Mucosa of gallbladder (tissue), 1 donor: ENCODE data around the gene CD83. TPM values are rescaled to one million over a fixed set of nuclear protein-coding genes. Genes with fewer than 3 reads are reported as not detected.

Experiments used
- DNase-seq: peaks from one replicate; pipeline ENCODE4 v3.0.0-alpha.2; 2020; ENCODE audit warnings: low spot score
- total RNA-seq: library from RNA; stranded (reverse); gene quantifications from one replicate; pipeline ENCODE4 v1.2.1, GENCODE V29; 2021
- donor health status: DM: no; HTN: no; CAD: no.

The CD83 gene
- total RNA-seq, 1 donor from 2014 or later: 5.8 TPM

DNA sequence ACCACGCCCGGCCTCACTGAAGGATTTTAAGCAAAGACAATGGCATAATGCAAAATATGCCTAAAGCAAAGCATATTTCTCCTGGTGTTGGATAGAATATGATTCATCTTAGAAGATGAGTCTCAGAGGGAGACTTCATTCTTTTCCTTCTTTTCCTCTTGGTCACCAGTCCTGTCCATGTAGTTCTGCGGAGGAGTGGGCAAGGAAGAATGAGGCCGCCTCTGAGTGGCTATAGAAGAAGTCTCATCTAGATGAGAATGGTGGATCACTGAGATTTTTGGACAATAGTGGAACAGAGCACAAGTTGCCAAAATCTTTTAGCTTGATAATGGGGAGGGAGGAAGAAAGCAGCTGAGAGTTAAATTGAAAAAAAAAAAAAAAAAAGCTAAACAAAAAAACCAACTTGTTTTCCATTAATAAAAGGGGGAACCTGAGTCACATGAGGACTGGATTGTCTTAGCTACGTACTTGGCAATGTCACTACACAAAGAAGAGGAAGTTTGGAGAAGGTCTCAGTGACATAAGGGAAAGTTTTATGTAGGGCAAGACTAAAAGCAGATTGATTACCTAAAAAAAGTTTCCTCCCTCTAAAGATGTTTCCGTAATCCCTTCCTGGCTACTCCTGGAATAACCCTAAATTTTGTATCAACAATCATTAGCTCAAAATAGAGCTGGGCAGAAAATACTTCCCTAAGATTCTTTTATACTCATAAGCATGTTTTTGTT lies 6.0 kb downstream of the CD83 start:
- no peak for DNase-seq

DNA sequence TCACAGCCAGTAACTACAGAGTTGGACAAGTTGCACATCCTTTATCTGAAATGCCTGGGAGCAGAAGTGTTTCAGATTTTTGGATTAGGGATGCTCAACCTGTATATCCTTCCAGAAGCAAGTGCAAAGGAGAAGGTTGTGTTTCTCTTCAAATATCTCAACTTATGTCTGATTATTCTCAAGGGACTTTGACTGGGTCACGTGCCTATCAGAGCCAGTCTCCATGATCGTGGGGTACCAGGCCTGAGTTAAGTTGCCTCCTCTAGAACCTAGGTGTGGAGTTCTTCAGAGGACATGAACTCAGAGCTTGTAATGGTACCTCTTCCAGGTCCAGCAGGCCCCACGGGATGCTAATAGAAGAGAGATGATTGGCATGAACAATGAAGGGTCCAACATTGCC lies 7.8 kb downstream of the CD83 start:
- no peak for DNase-seq

DNA sequence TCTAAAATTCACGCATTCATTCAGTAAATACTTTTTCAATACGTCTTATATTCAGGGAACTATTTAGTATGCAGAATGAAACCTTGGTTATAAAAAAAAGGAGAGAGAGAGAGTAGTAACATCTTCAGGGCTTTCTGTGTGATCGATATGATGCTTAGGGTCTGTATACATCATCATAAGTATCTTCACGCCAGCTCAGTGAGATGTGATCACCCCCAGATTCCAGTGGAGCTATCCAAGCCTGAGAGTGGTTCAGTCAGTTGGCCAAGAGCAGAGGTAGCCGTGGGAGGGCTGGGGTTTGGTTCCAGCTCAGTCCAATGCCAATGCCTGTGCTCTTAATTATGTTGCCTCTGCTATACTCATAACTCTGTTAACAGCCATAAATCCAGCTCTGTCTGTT lies 8.6 kb downstream of the CD83 start:
- no peak for DNase-seq

DNA sequence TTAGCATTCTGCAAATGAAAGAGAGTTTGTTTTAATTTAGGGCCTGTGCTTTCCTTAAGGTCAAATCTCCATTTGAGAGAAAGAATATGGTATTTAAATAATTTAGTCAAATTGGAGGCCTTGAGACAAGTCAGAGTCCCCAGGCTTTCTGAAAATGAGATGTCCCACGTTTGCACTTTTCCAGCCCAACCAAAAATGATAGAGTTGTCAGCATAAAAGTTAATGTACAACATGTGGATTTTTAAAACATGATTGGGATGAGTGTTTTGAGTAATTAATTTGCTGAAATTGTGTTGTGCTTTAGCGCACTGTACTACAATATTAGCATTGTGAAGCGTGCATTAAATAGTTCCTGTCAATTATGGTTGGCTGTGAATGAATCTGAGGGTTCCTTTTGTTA lies 10.0 kb downstream of the CD83 start:
- DNase-seq: no peak

DNA sequence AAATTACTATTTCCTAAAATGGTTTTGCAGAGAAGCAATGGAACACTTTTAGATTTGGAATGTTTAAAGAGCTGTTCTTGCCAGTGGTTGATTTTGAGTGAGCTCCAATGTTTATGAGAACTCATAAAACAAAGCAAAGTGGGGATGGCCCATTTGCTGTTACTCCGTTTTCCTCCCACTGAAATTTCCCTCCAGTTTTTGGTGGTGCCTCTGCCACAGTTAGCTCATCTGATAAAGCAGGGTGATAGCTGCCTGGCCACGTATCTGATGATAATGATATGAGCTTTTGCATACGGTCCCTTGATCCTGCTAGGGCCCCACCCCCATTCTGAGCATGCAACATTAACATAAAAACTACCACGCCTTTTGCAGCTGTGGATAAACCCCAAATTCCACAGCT lies 10.4 kb downstream of the CD83 start:
- no peak for DNase-seq

DNA sequence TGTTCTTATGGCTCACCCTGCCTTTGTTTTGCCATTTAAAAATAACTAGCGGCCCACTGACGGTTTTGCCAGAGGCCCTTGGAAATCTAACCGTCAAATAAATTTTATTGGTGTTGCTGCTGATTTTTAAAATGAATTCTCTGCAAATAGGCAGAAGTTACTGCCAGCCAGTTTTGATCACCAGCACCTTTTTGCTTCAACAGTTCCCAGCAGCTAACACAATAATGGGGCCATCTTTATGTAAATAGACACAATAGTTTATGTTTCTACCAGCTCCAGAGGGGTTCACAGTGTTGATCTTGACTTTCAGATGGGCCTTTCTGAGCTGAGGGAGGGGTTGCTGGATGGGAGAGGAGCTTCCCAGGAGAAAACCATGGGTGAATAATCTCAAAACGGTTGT lies 11.2 kb downstream of the CD83 start:
- no peak for DNase-seq

DNA sequence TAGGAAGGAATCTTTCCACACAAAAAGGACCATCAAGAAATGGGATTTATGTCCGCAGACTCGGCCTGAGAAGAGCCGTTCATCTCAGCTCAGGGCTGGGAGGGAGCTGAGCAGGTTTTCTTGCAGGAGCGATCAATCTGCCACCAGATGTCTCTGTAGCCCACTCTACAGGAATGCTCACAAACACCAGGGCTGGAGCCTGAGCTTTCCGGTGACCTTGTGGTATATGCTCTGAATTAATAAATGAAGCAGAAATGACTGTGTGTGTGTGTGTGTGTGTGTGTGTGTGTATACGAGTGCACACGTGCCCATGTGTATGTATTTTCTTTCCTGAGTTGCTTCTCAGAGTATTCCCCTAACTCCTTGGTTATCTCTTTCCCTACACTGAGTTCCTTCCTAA lies 12.0 kb downstream of the CD83 start:
- peak; percentile 67 for DNase-seq

DNA sequence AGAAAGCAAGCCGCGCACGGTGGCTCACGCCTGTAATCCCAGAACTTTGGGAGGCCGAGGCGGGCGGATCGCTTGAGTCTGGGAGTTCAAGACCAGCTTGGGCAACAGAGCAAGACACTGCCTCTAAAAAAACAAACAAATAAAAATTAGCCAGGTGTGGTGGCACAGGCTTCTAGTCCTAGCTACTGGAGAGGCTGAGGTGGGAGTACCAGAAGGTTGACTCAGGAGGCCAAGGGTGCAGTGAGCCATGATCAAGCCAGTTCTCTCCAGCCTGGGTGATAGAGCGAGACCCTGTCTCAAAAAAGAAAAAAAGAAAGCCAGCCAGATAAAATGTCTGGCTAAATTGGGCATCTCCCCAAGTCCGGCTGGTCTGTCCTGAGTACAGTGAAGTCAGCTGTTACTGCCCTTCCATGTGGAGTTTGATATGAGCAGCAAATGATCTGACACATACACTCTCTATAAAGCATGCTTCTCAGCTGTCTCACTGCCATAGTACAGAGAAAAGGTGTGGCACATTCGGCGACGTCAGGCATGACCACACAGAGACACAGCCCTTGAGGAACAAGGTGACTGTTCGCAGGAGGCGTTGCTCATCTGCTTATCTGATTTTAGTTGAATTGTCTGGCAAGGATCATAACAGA lies 13.0 kb downstream of the CD83 start:
- no peak for DNase-seq

DNA sequence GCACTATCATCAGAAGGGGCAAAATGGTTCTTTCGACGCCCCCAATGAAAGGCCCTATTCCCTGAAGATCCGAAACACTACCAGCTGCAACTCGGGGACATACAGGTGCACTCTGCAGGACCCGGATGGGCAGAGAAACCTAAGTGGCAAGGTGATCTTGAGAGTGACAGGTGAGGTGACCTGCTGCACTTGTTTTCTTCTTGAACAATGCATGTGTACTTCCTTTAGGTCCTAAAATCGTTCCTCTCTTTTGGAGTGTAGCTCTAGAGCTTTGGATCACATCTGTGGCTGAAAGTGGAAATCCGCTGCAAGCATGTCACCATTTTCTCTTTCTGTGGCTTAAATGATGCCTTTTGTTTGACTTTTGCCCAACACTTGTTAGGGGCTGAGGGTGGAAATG lies 14.0 kb downstream of the CD83 start:
- DNase-seq: no peak

DNA sequence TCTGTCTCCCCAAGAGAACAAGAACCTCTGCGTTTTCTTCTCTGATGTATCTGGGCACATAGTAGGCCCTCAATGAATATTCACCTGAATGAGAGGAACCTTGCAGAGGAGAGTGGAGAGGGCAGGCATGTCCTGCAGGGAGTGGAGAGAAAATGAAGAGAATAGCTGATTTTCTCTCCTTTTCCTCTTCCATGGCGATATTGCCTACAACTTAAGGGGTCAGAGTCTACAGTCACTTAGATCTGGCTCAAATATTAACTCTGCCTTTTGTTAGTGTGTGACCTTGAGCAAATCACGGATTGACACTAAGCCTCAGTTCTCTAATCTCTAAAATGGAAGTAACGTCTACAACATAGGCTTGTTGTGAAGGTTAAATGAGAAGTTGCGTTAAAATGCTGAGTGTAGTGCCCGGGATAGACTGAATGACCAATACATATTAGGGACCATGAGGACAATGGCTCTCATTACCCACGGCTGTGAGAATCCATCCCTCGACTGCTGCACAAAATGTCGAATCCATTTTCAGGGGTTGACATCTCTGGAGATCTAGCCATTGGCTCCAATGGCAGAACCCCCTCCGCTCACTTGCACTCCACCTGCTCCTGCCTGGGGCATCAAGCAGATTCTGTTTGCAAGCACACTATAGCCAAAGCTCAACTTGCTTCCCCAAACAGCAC lies 14.8 kb downstream of the CD83 start:
- DNase-seq: no peak

DNA sequence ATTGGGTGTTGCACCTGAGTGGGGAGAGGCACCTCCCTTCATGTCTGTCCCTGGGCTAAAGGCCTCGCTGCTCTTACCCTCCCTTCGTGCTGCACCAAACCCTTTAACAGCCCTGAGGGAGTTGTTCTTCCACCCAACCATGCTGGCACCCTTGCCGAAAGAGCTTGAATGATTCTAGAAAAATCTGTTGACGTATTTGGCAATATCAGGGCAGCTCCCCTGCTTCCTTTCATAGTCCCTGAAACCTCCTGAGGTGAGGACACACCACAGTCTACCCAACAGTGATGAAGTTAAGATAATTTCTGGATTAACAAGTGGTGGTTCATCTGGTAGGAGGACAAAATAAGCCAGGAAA lies 15.3 kb downstream of the CD83 start:
- DNase-seq: no peak

DNA sequence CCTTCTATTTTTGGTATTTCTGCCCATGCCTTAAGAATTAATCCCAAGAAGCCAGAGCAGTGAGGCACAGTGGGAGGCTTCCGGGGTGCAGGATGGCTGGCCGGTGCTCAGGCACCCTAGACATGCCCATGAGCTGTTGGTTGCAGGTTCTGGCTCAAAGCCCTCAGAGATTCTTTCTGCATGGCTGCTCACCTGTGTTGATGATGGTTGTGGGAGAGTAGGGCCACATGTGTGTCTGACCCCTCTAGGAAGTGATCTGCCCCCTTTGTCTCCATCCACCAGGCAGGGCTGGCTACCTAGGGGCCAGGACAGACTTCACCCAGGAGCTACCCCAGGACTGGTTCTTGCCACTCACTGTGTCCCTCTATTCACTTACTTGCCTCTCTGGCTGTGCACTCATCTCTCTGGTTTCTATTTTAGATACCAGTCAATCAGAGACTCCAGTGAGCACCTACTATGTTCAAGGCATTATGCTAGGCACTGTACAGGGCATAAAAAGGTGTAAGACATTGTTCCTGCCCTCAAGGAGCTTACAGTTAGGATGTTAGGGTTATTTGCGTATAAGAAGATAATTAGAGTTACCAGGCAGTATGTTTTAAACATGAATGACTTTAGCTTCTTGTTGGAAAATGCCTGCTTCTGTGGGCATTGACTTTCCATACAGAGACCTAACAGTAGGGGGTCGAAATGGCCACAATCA lies 16.8 kb downstream of the CD83 start:
- DNase-seq: no peak

DNA sequence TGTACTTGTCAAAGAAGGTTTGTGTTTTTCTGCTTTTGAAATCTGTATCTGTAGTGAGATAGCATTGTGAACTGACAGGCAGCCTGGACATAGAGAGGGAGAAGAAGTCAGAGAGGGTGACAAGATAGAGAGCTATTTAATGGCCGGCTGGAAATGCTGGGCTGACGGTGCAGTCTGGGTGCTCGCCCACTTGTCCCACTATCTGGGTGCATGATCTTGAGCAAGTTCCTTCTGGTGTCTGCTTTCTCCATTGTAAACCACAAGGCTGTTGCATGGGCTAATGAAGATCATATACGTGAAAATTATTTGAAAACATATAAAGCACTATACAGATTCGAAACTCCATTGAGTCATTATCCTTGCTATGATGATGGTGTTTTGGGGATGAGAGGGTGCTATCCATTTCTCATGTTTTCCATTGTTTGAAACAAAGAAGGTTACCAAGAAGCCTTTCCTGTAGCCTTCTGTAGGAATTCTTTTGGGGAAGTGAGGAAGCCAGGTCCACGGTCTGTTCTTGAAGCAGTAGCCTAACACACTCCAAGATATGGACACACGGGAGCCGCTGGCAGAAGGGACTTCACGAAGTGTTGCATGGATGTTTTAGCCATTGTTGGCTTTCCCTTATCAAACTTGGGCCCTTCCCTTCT lies 18.4 kb downstream of the CD83 start:
- no peak for DNase-seq

DNA sequence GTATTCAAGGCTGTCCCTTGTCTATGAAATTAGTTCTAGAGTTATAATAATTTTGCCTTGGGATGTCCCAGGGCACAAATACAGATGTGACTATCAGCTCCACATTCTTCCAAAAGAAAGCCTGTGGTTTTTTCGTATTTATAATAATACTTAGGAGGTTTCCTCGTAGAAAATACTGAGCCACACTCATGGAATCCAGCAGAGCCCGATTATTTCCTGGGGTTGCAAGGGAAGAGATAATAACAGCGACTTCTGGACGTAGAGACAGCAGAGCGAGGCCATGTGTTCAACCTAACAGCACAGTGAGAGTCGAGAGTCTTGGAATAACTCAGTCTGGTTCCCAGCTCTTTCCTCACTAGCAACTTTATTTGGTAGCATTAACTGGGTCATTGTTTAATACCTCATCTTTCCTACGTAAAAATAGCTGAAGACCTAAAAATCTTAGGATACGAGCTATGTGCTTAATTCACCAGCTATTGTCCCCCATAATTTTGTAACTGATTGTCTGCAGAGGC lies 21.2 kb downstream of the CD83 start:
- no peak for DNase-seq

DNA sequence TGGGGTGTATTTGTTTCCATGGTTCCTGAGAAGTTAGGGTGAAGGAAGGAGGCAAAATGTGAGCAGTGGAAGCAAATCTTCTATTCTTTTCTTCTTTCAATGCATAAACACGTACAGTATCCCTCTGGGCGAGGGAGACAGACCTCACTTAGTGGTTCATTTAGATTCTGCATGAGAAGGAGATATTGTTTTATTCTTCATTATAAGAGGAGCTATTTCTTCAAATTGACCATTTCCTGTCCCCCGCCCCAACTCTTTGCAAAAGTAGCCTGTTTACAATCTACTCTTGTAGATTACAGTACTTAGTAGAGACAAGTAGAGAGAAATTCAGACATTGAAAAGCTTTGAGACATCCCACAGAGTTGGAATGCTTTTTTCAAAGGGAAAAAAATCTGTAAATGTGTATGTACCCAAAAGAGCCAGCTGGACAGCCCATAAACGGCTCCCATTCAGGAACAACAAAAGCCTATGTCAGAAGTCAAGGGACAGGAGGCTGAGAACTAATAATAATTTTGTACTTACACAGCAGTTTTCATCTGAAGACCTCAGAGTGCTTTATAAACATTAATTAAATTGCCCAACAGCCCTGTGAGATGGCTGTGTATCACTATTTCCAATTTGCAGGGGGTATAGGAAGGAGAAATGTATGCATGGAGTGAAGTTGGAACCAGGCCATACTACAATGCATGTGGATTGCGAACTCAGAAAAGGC lies 23.9 kb downstream of the CD83 start:
- DNase-seq: no peak

DNA sequence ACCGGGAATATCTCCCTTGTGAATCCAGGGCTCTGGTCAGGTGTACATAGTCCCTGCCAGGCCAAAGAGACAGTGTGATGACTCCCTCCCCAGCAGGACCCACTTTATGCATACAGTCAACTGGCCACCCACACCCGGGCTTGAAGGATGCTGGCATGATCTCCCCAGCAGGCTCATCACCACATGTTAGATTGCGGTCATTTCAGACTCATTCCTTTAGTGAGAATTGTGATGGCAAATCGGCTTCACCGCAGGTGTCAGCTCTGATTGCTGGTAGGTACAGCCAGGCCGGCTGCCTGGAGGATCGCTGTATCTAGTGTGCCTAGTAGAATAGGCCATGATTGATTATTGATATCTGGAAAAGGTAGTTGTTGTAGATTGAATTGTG lies 24.5 kb downstream of the CD83 start:
- DNase-seq: no peak

DNA sequence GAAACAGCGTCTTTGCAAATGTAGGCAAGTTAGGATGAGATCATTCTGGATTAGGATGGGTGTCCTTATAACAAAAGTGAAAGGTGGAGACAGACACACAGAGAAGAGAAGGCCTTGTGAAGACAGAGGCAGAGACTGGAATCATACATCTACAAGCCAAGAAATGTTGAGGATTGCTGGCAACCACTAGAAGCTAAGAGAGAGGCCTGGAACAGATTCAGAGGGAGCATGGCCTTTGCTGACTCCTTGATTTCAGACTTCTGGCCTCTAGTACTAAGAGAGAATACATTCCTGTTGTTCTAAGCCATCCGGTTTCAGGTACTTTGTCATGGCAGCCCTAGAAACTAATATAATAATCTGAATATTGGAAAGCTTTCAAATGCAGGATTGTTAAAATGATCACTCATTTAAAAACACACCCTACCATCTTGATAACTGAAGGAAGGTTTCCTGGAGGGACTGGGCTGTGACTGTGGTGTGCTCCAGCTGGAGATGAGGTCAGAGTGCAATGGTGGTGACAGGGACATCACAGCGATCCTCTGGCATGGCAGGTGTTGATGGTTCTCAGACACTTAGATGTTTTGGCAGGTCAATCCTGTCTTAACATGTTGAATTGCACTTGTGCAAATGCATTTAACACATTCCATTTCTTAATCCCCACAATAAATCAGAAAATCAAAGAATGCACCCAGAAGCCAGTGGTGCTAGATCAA lies 25.1 kb downstream of the CD83 start:
- DNase-seq: no peak

DNA sequence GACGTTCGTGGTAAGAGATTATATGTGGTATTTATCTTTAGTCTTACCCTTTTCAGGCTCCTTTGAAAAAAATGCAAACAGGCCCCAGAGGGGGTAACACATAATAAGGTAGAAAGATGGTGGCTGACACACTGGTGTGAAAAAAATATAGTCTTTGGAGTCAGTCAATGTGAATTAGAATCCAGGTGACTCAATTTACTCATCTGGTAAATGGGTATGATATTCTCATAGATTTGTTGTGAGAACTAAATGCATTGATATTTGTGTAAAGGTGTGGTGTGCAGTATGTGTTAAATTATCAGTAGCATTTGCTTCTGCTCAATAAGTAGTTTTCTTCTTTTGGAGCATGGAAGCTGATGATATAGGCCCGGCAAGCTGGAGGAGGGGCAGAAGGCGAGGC lies 25.7 kb downstream of the CD83 start:
- no peak for DNase-seq

DNA sequence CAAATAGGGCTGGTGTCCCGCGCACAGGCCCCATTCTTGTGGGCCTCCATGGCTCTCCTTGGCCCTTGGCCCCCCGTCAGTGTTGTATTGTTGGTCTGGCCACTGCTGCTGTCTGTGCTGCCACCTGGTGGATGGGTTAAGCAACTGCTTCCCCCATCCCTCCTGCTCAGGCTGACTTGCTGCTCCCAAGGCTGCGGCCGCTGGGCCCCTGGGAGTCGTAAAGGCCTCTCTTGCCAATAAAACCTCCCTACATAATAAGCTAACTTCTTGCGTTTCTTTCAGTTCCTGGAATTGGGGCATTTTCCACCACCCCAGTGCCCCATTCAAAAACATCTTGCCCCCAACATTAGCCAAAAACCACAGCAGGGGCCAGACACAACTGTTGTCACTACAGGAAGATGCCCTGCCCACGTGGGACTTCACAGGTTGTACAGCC lies 27.1 kb downstream of the CD83 start:
- peak; percentile 25 for DNase-seq

DNA sequence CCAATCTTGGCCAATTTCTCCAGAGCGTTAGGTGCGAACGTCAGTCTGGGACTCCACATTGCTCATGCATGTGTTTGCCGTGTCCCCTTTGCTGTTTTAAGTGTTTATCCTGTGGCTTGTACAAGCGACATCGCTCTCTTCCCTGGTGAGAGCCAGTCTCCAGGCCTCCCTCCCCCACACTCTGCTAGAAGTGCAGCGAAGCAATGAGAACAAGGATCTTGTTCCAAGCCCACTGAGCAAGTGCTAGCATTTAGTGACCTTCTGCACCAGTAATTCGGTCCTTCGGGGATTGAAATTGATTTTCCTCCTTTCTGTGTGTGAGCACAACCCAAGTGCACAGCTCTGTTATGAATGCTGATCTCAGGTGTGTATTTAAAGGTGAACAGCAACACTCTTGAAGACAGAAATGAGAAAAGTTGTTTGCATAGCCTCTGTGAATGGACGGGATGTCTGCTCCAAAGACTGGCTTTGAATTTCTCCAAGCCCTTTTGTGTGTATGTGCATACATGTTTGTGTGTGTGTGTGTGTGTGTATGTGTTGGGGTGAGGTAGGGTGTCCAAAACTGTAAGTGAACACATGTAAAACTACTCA lies 29.0 kb downstream of the CD83 start:
- no peak for DNase-seq
